Sigmoid colon (tissue), 7 donors: ENCODE measurements around the gene C4BPA. TPM values are rescaled to one million over a fixed set of nuclear protein-coding genes. Genes with fewer than 3 reads are reported as not detected.

ENCODE experiments used
- DNase-seq: peaks from one replicate; pipeline ENCODE4 v3.0.0-alpha.2; 2019
- H3K27ac ChIP-seq, 4 donors: fragments of 200-600 bp; sonication (generic); one replicate each; pipeline ENCODE4 v1.5.1; 2016 to 2019; ENCODE audit warnings: mild to moderate bottlenecking in 1 of 4
- H3K27me3 ChIP-seq, 3 donors: fragments of 200-600 bp; sonication (generic); one replicate each; pipeline ENCODE4 v1.5.1; 2019; ENCODE audit warnings: mild to moderate bottlenecking in 1 of 3
- H3K36me3 ChIP-seq, 4 donors: fragments of 200-600 bp; sonication (generic); one replicate each; pipeline ENCODE4 v1.5.1; 2016 to 2019
- H3K4me1 ChIP-seq, 4 donors: fragments of 200-600 bp; sonication (generic); one replicate each; pipeline ENCODE4 v1.5.1; 2017 to 2019
- H3K4me3 ChIP-seq, 4 donors: fragments of 200-600 bp; sonication (generic); one replicate each; pipeline ENCODE4 v1.5.1; 2017 to 2019; ENCODE audit warnings: mild to moderate bottlenecking in 2 of 4, moderate library complexity in 1 of 4
- H3K9me3 ChIP-seq, 4 donors: fragments of 200-600 bp in 3 of 4; sonication (generic) in 3 of 4; one replicate each; pipeline versions ENCODE4 v1.5.1 to v1.6.1; 2013 to 2019
- EP300 ChIP-seq, 4 donors: sonication (generic); formaldehyde crosslinking; IDR thresholded peaks; one replicate each; pipeline ENCODE4 v1.6.1; 2017; ENCODE audit warnings: antibody characterized with exemption in 4 of 4
- POLR2A ChIP-seq, 2 donors: fragments of 450-650 bp; IDR thresholded peaks; one replicate each; pipeline ENCODE4 v1.6.1; 2016; ENCODE audit warnings: antibody characterized with exemption in 2 of 2, mild to moderate bottlenecking in 2 of 2, moderate library complexity in 2 of 2
- POLR2AphosphoS5 ChIP-seq, 4 donors: sonication (generic); formaldehyde crosslinking; IDR thresholded peaks; one replicate each; pipeline ENCODE4 v1.6.1; 2017; ENCODE audit warnings: antibody characterized with exemption in 4 of 4
- WGBS, 2 donors: extraction: QIAGEN DNeasy Blood & Tissue Kit; methylation state at CpG; one replicate each; pipeline ENCODE4 v1.1.7; 2013; 5-methylcytosine and 5-hydroxymethylcytosine counted together
- intact Hi-C: fragments of 100-400 bp; cut with DNase I; formaldehyde crosslinking; loops from one replicate; pipeline ENCODE4 v1.15.1; 2023
- polyA plus RNA-seq, 3 donors: library from polyadenylated mRNA; stranded (reverse); fragments of 200-250 nt; gene quantifications; one replicate each; pipeline ENCODE4 v1.2.3, GENCODE V29; 2013
- total RNA-seq, 4 donors: library from RNA; depleted of rRNA; stranded (reverse); fragments of >200 nt; gene quantifications; one replicate each; pipeline ENCODE4 v1.1.0, GENCODE V29; 2016
- TF ChIP-seq, protein P1 (sequence below), 4 experiments: fragments of 450-650 bp in 3 of 4; fragments of 200-600 bp in 1 of 4; IDR thresholded peaks; one replicate each; pipeline ENCODE4 v1.5.1; 2016 to 2019; ENCODE audit warnings: antibody characterized with exemption in 4 of 4, mild to moderate bottlenecking in 3 of 4, moderate library complexity in 2 of 4
- donor health status: healthy with polysubstance abuse.
- donor health status: Bipolar disorder and iron deficiency.
- donor health status: healthy.

The C4BPA gene
- total and polyA plus RNA-seq, 7 donors: 1.2 to 6.4 (median 2.5) TPM; not detected in 4

DNA sequence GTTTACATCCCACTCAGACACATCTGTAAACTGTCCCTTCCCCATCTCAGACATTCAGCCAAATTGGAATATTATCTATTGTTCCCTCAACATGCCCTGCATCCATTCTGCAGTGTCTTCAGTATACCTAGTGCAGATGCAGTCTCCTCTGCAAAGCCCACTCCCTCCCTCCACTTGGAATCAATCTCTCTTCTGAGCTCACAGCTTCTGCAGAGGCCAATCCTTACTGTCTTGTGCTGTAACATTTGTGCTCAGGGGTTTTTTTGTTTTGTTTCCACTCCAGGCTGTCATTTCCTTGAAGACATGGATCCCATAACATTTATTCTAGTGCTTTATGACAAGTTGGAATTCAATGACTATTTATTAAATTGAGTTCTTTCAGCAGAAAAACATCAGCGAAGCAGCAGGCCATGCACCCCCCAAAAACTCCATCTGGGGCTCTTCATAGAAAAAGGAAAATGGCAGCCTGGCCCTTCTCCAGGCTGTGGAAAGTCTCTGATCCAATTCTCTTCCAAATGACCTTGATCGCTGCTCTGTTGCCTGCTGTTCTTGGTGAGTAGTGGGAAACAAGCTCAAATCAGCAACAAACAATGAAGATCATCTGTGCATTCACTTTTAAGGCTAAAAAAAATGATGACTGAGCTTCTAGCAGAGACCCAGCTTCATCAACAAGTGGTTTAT lies 8.7 kb downstream of the C4BPA start:
- no peak for DNase-seq
- H3K9me3 ChIP-seq: no peaks in the 10 kb centered on the region
- TF ChIP-seq, protein P1, sequence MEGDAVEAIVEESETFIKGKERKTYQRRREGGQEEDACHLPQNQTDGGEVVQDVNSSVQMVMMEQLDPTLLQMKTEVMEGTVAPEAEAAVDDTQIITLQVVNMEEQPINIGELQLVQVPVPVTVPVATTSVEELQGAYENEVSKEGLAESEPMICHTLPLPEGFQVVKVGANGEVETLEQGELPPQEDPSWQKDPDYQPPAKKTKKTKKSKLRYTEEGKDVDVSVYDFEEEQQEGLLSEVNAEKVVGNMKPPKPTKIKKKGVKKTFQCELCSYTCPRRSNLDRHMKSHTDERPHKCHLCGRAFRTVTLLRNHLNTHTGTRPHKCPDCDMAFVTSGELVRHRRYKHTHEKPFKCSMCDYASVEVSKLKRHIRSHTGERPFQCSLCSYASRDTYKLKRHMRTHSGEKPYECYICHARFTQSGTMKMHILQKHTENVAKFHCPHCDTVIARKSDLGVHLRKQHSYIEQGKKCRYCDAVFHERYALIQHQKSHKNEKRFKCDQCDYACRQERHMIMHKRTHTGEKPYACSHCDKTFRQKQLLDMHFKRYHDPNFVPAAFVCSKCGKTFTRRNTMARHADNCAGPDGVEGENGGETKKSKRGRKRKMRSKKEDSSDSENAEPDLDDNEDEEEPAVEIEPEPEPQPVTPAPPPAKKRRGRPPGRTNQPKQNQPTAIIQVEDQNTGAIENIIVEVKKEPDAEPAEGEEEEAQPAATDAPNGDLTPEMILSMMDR (IDR thresholded peaks at IDR 0.05): no peak
- TF ChIP-seq POLR2A (IDR thresholded peaks at IDR 0.05): no peak
- no peak for TF ChIP-seq EP300 (IDR thresholded peaks at IDR 0.05)
- TF ChIP-seq POLR2AphosphoS5 (IDR thresholded peaks at IDR 0.05): no peak
- no peak overlapping the region for H3K27ac ChIP-seq
- intact Hi-C loops: no loop called here
- H3K4me3 ChIP-seq: no peak overlapping the region
- no peaks in the 10 kb centered on the region for H3K27me3 ChIP-seq
- no peaks in the 10 kb centered on the region for H3K36me3 ChIP-seq
- WGBS, 2 donors: 76 to 84% methylated on average over 2 of the region's 2 CpGs
- no peaks in the 10 kb centered on the region for H3K4me1 ChIP-seq

DNA sequence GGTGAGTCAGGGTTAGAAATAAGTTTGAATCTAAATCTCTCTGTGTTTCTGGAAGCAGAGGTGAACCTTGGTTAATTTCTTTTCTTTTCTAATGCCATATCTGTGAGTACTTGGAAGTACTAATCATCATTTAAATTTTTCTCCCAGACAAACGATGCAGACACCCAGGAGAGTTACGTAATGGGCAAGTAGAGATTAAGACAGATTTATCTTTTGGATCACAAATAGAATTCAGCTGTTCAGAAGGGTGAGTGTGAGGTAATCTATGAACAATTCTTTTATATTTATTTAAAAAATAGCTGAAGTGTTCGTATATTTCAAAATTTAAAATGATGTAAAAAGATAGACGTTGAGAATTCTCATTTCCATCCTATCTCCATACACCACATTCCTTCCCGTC lies 11.2 kb downstream of the C4BPA start:
- Histone ChIP-seq H3K4me3 (no peak overlapping the region), H3K27ac (no peak overlapping the region), H3K4me1 (no peaks in the 10 kb centered on the region), H3K36me3 (no peaks in the 10 kb centered on the region), H3K27me3 (no peaks in the 10 kb centered on the region), H3K9me3 (no peaks in the 10 kb centered on the region)
- intact Hi-C loops: no loop called here
- no peak for TF ChIP-seq POLR2AphosphoS5 (IDR thresholded peaks at IDR 0.05)
- TF ChIP-seq, protein P1 (IDR thresholded peaks at IDR 0.05): no peak
- no peak for TF ChIP-seq POLR2A (IDR thresholded peaks at IDR 0.05)
- TF ChIP-seq EP300 (IDR thresholded peaks at IDR 0.05): no peak
- no peak for DNase-seq
- 85 to 87% methylated on average over 5 of the region's 5 CpGs for WGBS, 2 donors

DNA sequence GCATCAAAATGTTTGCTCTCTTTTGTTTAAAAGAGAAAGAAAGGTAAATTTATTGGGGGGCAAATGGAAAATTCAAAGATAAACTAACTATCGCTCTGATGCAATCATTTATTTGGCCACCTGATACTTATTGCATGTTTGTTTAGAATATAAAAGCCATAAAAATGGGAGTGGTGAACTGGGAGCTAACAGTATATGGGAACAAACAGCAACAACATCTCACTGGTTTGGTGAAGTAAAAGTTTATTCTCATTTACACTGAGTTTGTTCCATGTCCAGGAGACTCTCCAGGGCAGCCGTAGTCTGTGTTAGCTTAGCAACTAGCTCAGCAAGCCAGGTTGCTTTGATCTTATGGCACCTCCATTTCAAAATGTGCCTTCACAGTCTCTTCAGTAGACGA lies 20.4 kb downstream of the C4BPA start:
- intact Hi-C loops: no loop called here

DNA sequence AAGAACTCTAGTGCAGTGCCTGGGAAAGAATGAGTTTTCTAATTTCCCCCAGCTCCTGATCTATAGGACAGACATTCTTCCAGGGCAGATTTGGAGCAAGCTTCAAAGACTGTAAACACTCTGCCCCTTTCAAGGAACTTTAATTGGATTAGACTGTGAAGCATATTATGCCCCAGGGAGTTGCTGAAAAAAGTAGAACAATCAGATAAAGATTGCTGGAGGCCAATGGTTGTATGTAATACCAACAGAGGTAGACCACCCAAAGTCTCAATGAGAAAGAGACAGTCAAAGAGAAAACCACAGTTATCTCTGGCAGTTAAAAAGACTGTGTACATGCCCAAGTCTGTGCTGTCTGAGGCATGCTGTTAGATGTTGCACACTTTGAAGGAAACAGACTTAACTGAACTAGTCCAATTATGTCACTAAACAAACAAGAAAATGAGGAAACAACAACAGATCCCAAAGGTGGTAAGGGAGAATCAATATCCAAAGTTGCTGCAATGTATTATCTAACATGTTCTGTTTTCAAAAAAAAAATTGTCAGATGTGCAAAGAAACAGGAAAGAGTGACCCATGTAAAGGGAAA lies 24.4 kb downstream of the C4BPA start:
- TF ChIP-seq POLR2AphosphoS5 (IDR thresholded peaks at IDR 0.05): no peak
- TF ChIP-seq POLR2A (IDR thresholded peaks at IDR 0.05): no peak
- TF ChIP-seq EP300 (IDR thresholded peaks at IDR 0.05): no peak
- TF ChIP-seq, protein P1 (IDR thresholded peaks at IDR 0.05): no peak
- no peaks in the 10 kb centered on the region for H3K4me1 ChIP-seq
- peaks cover 4 to 16% (median 9%) of the 10 kb centered on the region in 4 donors for H3K9me3 ChIP-seq
- intact Hi-C loops: no loop called here
- peaks cover 0 to 4% (median 0%) of the 10 kb centered on the region in 4 donors for H3K36me3 ChIP-seq
- no peak overlapping the region for H3K4me3 ChIP-seq
- no peak for DNase-seq
- H3K27ac ChIP-seq: no peak overlapping the region
- H3K27me3 ChIP-seq: no peaks in the 10 kb centered on the region

More for the DNA sequence above, 20.4 kb downstream of the C4BPA start:
- no peaks in the 10 kb centered on the region for H3K36me3 ChIP-seq
- H3K27me3 ChIP-seq: no peaks in the 10 kb centered on the region
- peaks cover under 1 to 11% (median 7%) of the 10 kb centered on the region in 4 donors for H3K9me3 ChIP-seq
- no peak overlapping the region for H3K27ac ChIP-seq
- no peak for TF ChIP-seq POLR2A (IDR thresholded peaks at IDR 0.05)
- TF ChIP-seq EP300 (IDR thresholded peaks at IDR 0.05): no peak
- TF ChIP-seq, protein P1 (IDR thresholded peaks at IDR 0.05): no peak
- WGBS, 2 donors: 27 to 75% methylated on average over 3 of the region's 3 CpGs
- no peak for DNase-seq
- no peaks in the 10 kb centered on the region for H3K4me1 ChIP-seq
- no peak overlapping the region for H3K4me3 ChIP-seq
